ENCODE results near the gene CPVL.

DNA sequence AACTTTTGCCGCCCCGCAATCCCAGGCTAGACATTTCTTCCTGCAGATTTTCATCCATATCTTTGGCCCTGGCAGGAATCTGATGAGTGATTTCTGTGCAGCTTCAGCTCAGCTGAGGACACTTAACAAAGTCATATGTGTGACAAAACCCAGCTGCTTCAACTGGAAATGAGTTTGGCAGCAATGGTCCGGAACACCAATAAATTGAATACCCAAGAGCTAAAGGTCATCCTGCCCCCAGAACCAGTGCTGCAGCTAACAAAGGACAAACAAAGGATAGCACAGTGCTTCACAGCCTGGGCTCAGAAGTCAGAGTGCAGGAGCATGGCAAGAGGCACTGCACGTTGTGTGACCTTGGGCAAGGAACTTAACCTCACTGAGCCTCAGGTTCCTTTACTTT is 148.2 kb downstream of the CPVL start:
- TF ChIP-seq, protein P1, sequence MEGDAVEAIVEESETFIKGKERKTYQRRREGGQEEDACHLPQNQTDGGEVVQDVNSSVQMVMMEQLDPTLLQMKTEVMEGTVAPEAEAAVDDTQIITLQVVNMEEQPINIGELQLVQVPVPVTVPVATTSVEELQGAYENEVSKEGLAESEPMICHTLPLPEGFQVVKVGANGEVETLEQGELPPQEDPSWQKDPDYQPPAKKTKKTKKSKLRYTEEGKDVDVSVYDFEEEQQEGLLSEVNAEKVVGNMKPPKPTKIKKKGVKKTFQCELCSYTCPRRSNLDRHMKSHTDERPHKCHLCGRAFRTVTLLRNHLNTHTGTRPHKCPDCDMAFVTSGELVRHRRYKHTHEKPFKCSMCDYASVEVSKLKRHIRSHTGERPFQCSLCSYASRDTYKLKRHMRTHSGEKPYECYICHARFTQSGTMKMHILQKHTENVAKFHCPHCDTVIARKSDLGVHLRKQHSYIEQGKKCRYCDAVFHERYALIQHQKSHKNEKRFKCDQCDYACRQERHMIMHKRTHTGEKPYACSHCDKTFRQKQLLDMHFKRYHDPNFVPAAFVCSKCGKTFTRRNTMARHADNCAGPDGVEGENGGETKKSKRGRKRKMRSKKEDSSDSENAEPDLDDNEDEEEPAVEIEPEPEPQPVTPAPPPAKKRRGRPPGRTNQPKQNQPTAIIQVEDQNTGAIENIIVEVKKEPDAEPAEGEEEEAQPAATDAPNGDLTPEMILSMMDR (IDR thresholded peaks at IDR 0.05; ENCODE audit: low read depth, low read length), result no peak
- TF ChIP-seq EZH2phosphoT487 (IDR thresholded peaks at IDR 0.05; ENCODE audit: low read depth), result no peak

Data from OCI-LY3 (cell line).